K562 (cell line): ENCODE measurements around the gene ABI2. TPM values are rescaled to one million over a fixed set of nuclear protein-coding genes. Genes with fewer than 3 reads are reported as not detected.

Source experiments
- ATAC-seq: fragments of 200-7000 bp; cut with Tn5 transposase; 3 replicates; pipeline ENCODE4 v1.9.1; 2020; ENCODE audit warnings: moderate library complexity
- BruUV-seq: library from RNA; stranded (reverse); fragments of 400-500 nt; replicated peaks from 2 replicates; lab custom pipeline; 2021; lab: Mats Ljungman, UMichigan
- CTCF ChIA-PET: fragments of 300-600 bp; formaldehyde crosslinking; extraction: SDS; loops from one replicate; lab custom pipeline; 2021; ENCODE audit warnings: low intra/inter-chr PET ratio; lab: Yijun Ruan, JAX
- POLR2A ChIA-PET: fragments of 300-600, 350-650 bp; sonication (Branson Sonifier 250); formaldehyde crosslinking; extraction: SDS; loops from one replicate; lab custom pipeline; 2021; ENCODE audit warnings: antibody characterized with exemption, inconsistent platforms; lab: Yijun Ruan, JAX
- DNase-seq, 4 experiments: peaks; one replicate each; pipeline versions ENCODE4 v3.0.0 to v3.0.0-alpha.2; 2011 to 2018; ENCODE audit warnings: low spot score in 3 of 4, mixed read lengths in 3 of 4; ENCODE audit errors: extremely low read depth in 1 of 4
- FAIRE-seq: peaks from 2 replicates; lab custom pipeline; 2011; peaks lifted over from hg19 to GRCh38; lab: Jason Lieb, UNC
- H2AFZ ChIP-seq: 2 replicates; pipeline ENCODE4 v1.6.0; 2011; ENCODE audit warnings: low read depth, low read length, control low read depth, inconsistent platforms
- H3K27ac ChIP-seq: fragments of 200-600 bp; 3 replicates; pipeline ENCODE4 v1.8.0; 2011; ENCODE audit warnings: low read depth, mild to moderate bottlenecking, control low read depth, inconsistent platforms, low read length, moderate library complexity, mixed read lengths; ENCODE audit errors: extremely low read depth
- H3K27me3 ChIP-seq, 2 experiments: fragments of 300-600 bp in 1 of 2; 2 replicates in 1 of 2; 3 replicates in 1 of 2; pipeline versions ENCODE4 v1.6.0 to v1.8.0; 2011; ENCODE audit warnings: inconsistent platforms in 2 of 2, low read length in 2 of 2, mild to moderate bottlenecking in 1 of 2, mixed read lengths in 1 of 2, moderate library complexity in 1 of 2; ENCODE audit not compliant: control insufficient read depth in 2 of 2, insufficient read depth in 2 of 2
- H3K36me3 ChIP-seq: fragments of 300-600 bp; 3 replicates; pipeline ENCODE4 v1.8.0; 2011; ENCODE audit warnings: mild to moderate bottlenecking, low read length, inconsistent platforms; ENCODE audit not compliant: control insufficient read depth, insufficient read depth
- H3K4me1 ChIP-seq, 2 experiments: fragments of 200-600 bp in 1 of 2; replicated peaks in 1 of 2; 2 replicates in 1 of 2; 3 replicates in 1 of 2; pipeline versions ENCODE4 v1.5.1 to v1.8.0; 2011; ENCODE audit warnings: inconsistent platforms in 2 of 2, low read length in 2 of 2, mild to moderate bottlenecking in 1 of 2, mixed read lengths in 1 of 2, moderate library complexity in 1 of 2; ENCODE audit not compliant: control insufficient read depth in 2 of 2, insufficient read depth in 2 of 2
- H3K4me2 ChIP-seq: 2 replicates; pipeline ENCODE4 v1.6.1; 2011; ENCODE audit warnings: low read length, control low read depth, inconsistent platforms, mixed read lengths; ENCODE audit not compliant: insufficient read depth
- H3K4me3 ChIP-seq: fragments of 200-600 bp; sonication (generic), shearing (Covaris generic); 2 replicates; pipeline ENCODE4 v1.5.1; 2016; ENCODE audit warnings: control low read depth, inconsistent platforms
- H3K79me2 ChIP-seq: fragments of 200-600 bp; 3 replicates; pipeline ENCODE4 v1.8.0; 2011; ENCODE audit warnings: low read length, inconsistent platforms; ENCODE audit not compliant: control insufficient read depth, insufficient read depth
- H3K9ac ChIP-seq, 2 experiments: 2 replicates each; pipeline versions ENCODE4 v1.6.0 to v1.6.1; 2011; ENCODE audit warnings: low read depth in 2 of 2, low read length in 2 of 2, control low read depth in 1 of 2, inconsistent platforms in 1 of 2, mild to moderate bottlenecking in 1 of 2, mixed read lengths in 1 of 2; ENCODE audit not compliant: insufficient read depth in 1 of 2
- H3K9me1 ChIP-seq: one replicate; pipeline ENCODE4 v1.6.0; 2011; ENCODE audit warnings: inconsistent platforms, mild to moderate bottlenecking, low read length, moderate library complexity; ENCODE audit not compliant: control insufficient read depth, insufficient read depth
- H3K9me3 ChIP-seq: replicated peaks from 2 replicates; pipeline ENCODE4 v1.5.1; 2011; ENCODE audit warnings: low read depth, low read length, inconsistent platforms; ENCODE audit not compliant: control insufficient read depth, insufficient read depth
- H4K20me1 ChIP-seq: replicated peaks from 2 replicates; pipeline ENCODE4 v1.6.1; 2011; ENCODE audit warnings: low read length, inconsistent platforms, mixed read lengths; ENCODE audit not compliant: control insufficient read depth, insufficient read depth
- COPS2 ChIP-seq: fragments of 450-650 bp; conservative IDR thresholded peaks from 2 replicates; pipeline ENCODE4 v1.6.1; 2016; ENCODE audit warnings: mild to moderate bottlenecking, moderate library complexity
- EP400 ChIP-seq: fragments of 450-650 bp; IDR thresholded peaks from 2 replicates; pipeline ENCODE4 v1.6.1; 2017; ENCODE audit warnings: antibody characterized with exemption, mild to moderate bottlenecking, moderate library complexity
- ETS2 ChIP-seq: IDR thresholded peaks from 2 replicates; pipeline ENCODE4 v1.6.1; 2016; ENCODE audit warnings: borderline replicate concordance, missing genetic modification characterization, mild to moderate bottlenecking, moderate library complexity, missing compliant biosample characterization; ENCODE audit not compliant: poor library complexity, severe bottlenecking
- GATAD2A ChIP-seq: fragments of 450-650 bp; IDR thresholded peaks from 2 replicates; pipeline ENCODE4 v1.6.1; 2017
- KAT8 ChIP-seq: fragments of 450-650 bp; IDR thresholded peaks from 2 replicates; pipeline ENCODE4 v1.6.1; 2016; ENCODE audit warnings: low read depth, mild to moderate bottlenecking
- MEIS2 ChIP-seq: fragments of 450-650 bp; IDR thresholded peaks from 2 replicates; pipeline ENCODE4 v1.6.1; 2014; ENCODE audit warnings: mild to moderate bottlenecking; ENCODE audit not compliant: partially characterized antibody
- NRF1 ChIP-seq, 2 experiments: fragments of 450-650 bp; IDR thresholded peaks in 1 of 2; conservative IDR thresholded peaks in 1 of 2; 2 replicates each; pipeline ENCODE4 v1.6.1; 2014; ENCODE audit warnings: mild to moderate bottlenecking in 2 of 2
- PHB ChIP-seq: fragments of 250-450 bp; sonication (Bioruptor Pico); IDR thresholded peaks from 2 replicates; pipeline ENCODE4 v1.5.0; 2021
- RERE ChIP-seq: sonication (generic); formaldehyde crosslinking; IDR thresholded peaks from 2 replicates; pipeline ENCODE4 v1.8.0; 2023; ENCODE audit warnings: missing genetic modification reagents, mild to moderate bottlenecking, borderline replicate concordance
- RFX5 ChIP-seq: IDR thresholded peaks from 2 replicates; pipeline ENCODE4 v1.6.1; 2011; ENCODE audit warnings: low read depth, mild to moderate bottlenecking, improper control_type of control experiment, low read length
- SAFB2 ChIP-seq: fragments of 200-400 bp; formaldehyde crosslinking; IDR thresholded peaks from 2 replicates; pipeline ENCODE4 v1.6.1; 2018; ENCODE audit warnings: borderline replicate concordance, low read length, low read depth, moderate library complexity; ENCODE audit not compliant: severe bottlenecking
- ZBTB1 ChIP-seq: sonication (generic); formaldehyde crosslinking; IDR thresholded peaks from 2 replicates; pipeline ENCODE4 v1.8.1; 2023; ENCODE audit warnings: missing genetic modification reagents, low read depth, mild to moderate bottlenecking, borderline replicate concordance
- ZBTB5 ChIP-seq: fragments of 450-650 bp; IDR thresholded peaks from 2 replicates; pipeline ENCODE4 v1.6.1; 2017; ENCODE audit warnings: antibody characterized with exemption
- ZNF174 ChIP-seq: fragments of 250-450 bp; sonication (Bioruptor Pico); IDR thresholded peaks from 2 replicates; pipeline ENCODE4 v1.4.0; 2020; ENCODE audit warnings: mild to moderate bottlenecking
- ZNF436 ChIP-seq: fragments of 250-450, 450-650 bp; sonication (Bioruptor Pico); formaldehyde crosslinking; IDR thresholded peaks from 2 replicates; pipeline ENCODE4 v1.7.0; 2020; ENCODE audit warnings: mild to moderate bottlenecking
- WGBS: fragments of 100-300 bp; shearing (Covaris generic); methylation state at CpG from one replicate; pipeline ENCODE4 v1.1.6; 2016; ENCODE audit warnings: low coverage, mixed read lengths; ENCODE audit not compliant: insufficient coverage; ENCODE audit errors: missing lambda C conversion rate; 5-methylcytosine and 5-hydroxymethylcytosine counted together
- in situ Hi-C: fragments of 300-500 bp; cut with MboI; formaldehyde crosslinking; loops from 4 replicates; pipeline ENCODE4 v1.15.0; 2018; ENCODE audit warnings: inconsistent platforms, mixed read lengths
- intact Hi-C: fragments of 100-400 bp; cut with micrococcal nuclease; formaldehyde crosslinking; loops from 2 replicates; pipeline ENCODE4 v1.14.2; 2022
- polyA plus RNA-seq, 8 experiments: library from polyadenylated mRNA; depleted of rRNA in 4 of 8; stranded (reverse) in 5 of 8; unstranded in 3 of 8; fragments of >200 nt; fragmentation: Nextera tagmentation in 2 of 8; fragmentation: Illumina TruSeq in 1 of 8; extraction: Ambion mirVana in 2 of 8; extraction: Trizol in 1 of 8; gene quantifications; 2 replicates each; pipeline versions ENCODE4 v1.2.1 to v1.2.3, GENCODE V29; 2011 to 2014; ENCODE audit warnings: inconsistent platforms in 1 of 8, missing spikeins in 1 of 8
- total RNA-seq, 7 experiments: library from RNA; depleted of rRNA in 6 of 7; stranded (reverse); fragments of >200 nt in 6 of 7; fragmentation: Illumina TruSeq in 2 of 7; extraction: Trizol in 2 of 7; gene quantifications; 2 replicates each; pipeline versions ENCODE4 v1.2.1 to v1.2.3, GENCODE V29; 2011 to 2021; ENCODE audit warnings: low replicate concordance in 1 of 7

Gene ABI2
- total and polyA plus RNA-seq, 9 of the 15 experiments (the other 6 are each of a cell fraction or from before 2014, with no cell fraction given): 5.3 to 24.3 (median 12.2) TPM

- TF ChIP-seq RERE (CRISPR knock-in tag): no peak
- TF ChIP-seq RFX5: no peak
Measured at GRCh38 chr2:203396667-203397066, 68.5 kb downstream of the ABI2 start (continued).

- WGBS: 82% methylated on average over 1 of the region's 1 CpG
- intact Hi-C loops (no loop called here), in situ Hi-C loops (no loop called here)
- FAIRE-seq (no peak), ATAC-seq (no peak), DNase-seq (no peak)
- Histone ChIP-seq H3K4me2 (no peak overlapping the region), H3K9me3 (no peaks in the 10 kb centered on the region), H3K79me2 (no peaks in the 10 kb centered on the region), H3K4me3 (no peak overlapping the region), H3K36me3 (peaks cover 17% of the 10 kb centered on the region; the same call in 2 of the 3 replicates), H2AFZ (no peak overlapping the region), H3K27me3 (no peaks in the 10 kb centered on the region), H4K20me1 (no peaks in the 10 kb centered on the region), H3K27ac (no peak overlapping the region), H3K4me1 (no peaks in the 10 kb centered on the region; a peak in 1 of 5 replicates), H3K9me1 (no peaks in the 10 kb centered on the region), H3K9ac (no peak overlapping the region)
- no TSS peak for BruUV-seq
- POLR2A ChIA-PET: no interaction called here
- CTCF ChIA-PET: no interaction called here
- no peak for TF ChIP-seq NRF1 (conservative IDR thresholded peaks at IDR 0.05 in 1 of 2, IDR thresholded peaks at IDR 0.05 in 1 of 2)
- TF ChIP-seq ZNF436 (CRISPR knock-in tag): no peak
- no peak for TF ChIP-seq ZBTB5
- TF ChIP-seq COPS2: no peak
- TF ChIP-seq SAFB2: no peak
- no peak for TF ChIP-seq MEIS2
- TF ChIP-seq ZBTB1: no peak
- TF ChIP-seq GATAD2A: no peak
- no peak for TF ChIP-seq KAT8
- no peak for TF ChIP-seq ZNF174 (CRISPR knock-in tag)
- no peak for TF ChIP-seq ETS2 (tag)
- no peak for TF ChIP-seq EP400
- no peak for TF ChIP-seq PHB
Measured at GRCh38 chr2:203399031-203399430, 70.8 kb downstream of the ABI2 start.
